GM18505 (cell line): ENCODE data around the gene VAV3.
"Not testable (repeated sequence)": the region's sequence is repeated elsewhere in the genome, so short reads cannot be mapped to it uniquely, and the experiment has no call there.

ENCODE experiments used
- ATAC-seq: cut with Tn5 transposase; IDR thresholded peaks from one replicate; pipeline ENCODE4 v1.9.1; 2021; ENCODE audit not compliant: unreplicated experiment
- POLR2A ChIP-seq: IDR thresholded peaks from 4 replicates; pipeline ENCODE4 v1.6.1; 2011; ENCODE audit warnings: borderline replicate concordance; ENCODE audit not compliant: insufficient read depth, insufficient read length; ENCODE audit errors: extremely low read depth

VAV3 gene

DNA sequence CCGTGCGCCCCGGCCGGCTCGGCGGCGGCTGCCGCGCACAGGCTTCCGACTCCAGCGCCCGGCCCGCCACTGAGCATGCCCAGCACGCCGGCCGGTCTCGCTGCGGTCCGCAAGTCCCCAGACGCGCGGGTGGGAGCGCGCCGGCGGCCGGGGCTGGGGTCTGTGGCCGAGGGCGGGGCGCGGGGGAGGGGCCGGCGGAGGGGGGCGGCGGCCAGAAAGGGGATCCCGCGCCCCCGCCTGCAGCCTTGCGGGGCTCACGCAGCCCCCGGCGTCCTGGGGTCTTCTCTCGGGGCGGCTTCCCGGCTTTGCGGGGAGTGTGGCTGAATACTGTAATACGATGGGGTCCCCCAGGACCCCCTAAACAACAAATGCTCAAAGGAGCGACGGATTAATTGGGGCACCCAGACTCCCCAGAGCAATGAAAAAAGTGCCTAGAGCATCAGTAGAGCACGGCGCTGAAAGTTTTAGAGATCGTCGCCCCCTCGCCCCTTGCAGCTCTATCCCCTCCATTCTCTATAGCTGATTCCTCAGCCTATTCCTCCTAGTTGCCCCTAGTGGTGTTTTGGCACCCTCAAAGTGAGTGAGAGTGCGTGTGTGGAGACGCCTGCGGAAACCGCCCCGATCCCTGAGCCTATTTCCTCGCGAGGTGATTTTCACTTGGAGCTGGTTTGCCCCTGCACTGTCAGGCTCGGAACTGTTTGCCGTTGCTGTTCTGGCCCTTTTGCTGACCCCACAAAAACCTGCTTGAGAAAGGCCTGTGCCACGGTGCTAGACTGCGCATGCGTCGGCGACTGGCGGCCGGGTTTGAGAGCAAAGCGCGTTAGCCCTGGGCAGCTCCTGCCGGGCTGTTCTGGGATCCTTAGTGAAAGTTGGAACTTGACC is at the start of gene VAV3:
TSS of gene VAV3 (minus strand) at position 71 of the 882 bp plus-strand sequence. CDS start 311 bp downstream, outside the sequence.
- ATAC-seq, result no peak
- no peak for TF ChIP-seq POLR2A

GRCh38 chr1:108012553-108012952 is 47.6 kb upstream of the VAV3 start:
- no peak for TF ChIP-seq POLR2A

DNA sequence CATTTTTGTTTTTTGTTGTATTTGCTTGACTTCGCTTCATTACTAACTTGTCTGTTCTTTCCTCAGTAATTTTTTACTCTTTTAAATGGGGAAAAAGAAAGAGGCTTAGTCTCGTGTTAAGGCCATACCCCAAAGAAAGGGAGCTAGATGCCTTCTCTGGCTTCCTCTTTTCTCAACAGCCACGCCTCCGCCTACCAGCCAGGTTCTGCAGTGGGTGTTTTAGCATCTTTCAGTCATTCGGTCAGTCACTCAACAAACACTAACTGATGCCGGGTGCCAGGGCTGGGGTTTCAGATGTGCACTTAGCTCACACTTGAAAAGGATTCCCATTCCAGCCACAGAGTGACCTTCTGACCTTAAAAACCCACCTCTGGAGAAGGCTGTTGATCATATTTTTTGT is 46.3 kb upstream of the VAV3 start:
- no peak for TF ChIP-seq POLR2A
- ATAC-seq, result no peak

More at GRCh38 chr1:108012553-108012952, 47.6 kb upstream of the VAV3 start:
- no peak for ATAC-seq

- no peak for TF ChIP-seq POLR2A
- ATAC-seq, result no peak
Observed at GRCh38 chr1:108010581-108010980, 45.6 kb upstream of the VAV3 start.

GRCh38 chr1:108009603-108010195 is 44.7 kb upstream of the VAV3 start:
- no peak for ATAC-seq
- TF ChIP-seq POLR2A, result no peak

DNA sequence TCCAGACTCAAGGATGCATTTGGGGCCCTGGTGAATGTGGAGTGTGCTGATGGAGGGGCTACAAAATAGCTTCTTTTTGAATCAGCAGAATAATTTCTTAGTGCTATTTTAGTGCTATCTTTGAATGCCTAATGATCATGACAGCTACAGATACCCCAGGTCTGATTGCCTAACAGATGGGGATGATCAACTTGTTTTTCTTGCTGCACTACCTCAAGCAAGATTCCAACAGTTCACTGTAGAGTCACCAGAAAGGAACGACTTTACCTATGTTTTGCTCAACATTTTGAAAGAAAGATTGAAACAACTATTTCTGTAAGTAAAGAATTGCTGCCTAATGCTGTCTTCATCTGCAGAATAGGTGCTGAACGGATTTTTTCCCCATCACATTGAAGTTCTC is 42.6 kb upstream of the VAV3 start:
- TF ChIP-seq POLR2A, result no peak
- ATAC-seq, result no peak

- no peak for ATAC-seq
- no peak for TF ChIP-seq POLR2A
Observed at GRCh38 chr1:108007070-108007469, 42.1 kb upstream of the VAV3 start.

DNA sequence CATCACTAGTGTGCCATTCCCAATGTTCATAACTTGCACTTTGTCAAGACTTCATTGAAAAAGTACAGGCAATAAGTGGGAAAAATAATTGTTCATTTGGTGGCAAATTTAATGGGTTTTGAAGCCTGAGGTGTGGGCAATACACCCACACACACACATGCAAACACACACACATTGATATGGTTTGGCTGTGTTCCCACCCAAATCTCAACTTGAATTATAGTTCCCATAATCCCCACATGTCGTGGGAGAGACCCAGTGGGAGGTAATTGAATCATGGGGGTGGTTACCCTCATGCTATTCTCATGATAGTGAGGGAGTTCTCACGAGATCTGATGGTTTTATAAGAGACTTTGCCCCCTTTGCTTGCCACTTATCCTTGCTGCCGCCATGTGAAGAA is 39.9 kb upstream of the VAV3 start:
- ATAC-seq, result not testable (repeated sequence)

DNA sequence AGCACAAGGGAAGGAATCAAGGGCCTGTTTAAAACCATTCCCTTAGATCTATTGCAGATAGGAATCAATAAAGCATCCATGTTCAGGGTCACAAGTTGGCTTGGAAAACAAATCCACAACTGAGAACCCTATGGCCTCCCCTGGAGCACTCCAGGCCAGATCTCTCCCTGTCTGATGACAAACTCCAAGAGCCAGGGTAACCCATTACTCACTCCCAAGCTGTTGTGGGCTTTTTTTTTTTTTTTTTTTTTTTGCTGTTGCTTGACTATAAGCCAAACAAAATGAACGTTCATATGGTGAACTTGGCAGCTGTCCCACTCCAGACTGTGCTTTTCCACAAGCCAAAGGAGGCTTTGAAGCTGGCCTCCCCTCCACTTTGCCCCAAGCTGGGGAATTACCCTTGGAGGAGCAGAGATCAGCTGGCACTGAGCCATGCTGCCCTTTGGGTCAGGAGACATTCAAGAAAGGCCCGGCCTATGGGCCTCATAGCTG is 35.7 kb upstream of the VAV3 start:
- no peak for ATAC-seq
- no peak for TF ChIP-seq POLR2A

DNA sequence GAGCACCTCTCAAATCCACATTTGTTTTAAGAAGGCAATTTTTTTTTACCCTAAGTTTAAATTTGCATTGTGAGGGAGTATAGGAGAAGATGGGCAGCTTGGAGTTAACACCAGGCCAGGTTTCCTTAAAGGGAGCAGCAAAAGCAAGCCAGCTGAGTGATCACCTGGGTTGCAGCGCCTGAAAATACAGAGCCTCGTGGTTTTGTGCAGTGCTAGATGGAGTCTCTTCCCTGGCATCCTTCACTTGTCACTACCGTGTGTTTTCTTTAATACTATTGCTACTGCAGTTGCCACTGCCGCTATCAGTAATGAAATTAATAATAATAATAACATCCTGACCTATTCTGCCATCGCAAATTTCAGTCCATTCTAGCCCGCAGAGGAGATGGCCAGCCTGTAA is 35.2 kb upstream of the VAV3 start:
- ATAC-seq, result no peak
- no peak for TF ChIP-seq POLR2A

DNA sequence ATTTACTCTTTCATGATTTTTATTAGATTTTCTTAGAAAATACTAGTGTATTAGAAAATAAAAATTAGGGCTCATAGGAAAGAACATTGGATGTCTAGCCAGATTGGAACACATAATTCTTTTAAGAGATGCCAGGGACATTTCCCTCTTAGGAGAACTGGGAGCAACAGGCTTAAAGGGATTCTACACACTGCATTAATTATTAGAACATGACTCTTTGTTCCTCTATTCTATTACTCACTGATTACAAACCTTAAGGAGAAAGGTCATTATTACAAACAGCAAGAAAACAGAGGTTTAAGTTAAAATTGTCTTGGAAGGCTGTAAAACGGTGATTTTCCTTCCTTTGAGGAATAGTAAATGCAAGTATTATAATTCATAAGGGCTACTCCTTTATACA is 32.9 kb upstream of the VAV3 start:
- no peak for TF ChIP-seq POLR2A
- no peak for ATAC-seq

DNA sequence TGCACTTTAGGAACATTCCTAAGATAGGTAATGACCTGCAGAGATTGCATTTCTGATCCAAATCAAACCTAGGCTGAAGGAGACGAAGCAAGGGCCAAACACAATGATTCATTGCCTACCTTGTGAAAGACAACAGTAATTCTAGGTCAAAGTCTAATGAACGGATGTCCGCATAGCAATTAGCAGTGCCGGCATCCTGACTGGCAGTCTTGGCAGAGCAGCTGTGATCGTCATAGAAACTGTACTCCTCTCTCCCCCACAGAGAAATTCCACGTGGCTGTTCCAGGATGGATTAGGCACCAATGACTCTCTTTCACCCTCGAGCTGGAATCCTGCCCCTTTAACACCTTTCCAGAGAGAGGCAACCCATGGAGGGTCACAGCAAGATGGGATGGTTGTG is 28.9 kb upstream of the VAV3 start:
- no peak for TF ChIP-seq POLR2A
- no peak for ATAC-seq

- ATAC-seq, result no peak
- no peak for TF ChIP-seq POLR2A
Observed at GRCh38 chr1:107992347-107992746, 27.4 kb upstream of the VAV3 start.

DNA sequence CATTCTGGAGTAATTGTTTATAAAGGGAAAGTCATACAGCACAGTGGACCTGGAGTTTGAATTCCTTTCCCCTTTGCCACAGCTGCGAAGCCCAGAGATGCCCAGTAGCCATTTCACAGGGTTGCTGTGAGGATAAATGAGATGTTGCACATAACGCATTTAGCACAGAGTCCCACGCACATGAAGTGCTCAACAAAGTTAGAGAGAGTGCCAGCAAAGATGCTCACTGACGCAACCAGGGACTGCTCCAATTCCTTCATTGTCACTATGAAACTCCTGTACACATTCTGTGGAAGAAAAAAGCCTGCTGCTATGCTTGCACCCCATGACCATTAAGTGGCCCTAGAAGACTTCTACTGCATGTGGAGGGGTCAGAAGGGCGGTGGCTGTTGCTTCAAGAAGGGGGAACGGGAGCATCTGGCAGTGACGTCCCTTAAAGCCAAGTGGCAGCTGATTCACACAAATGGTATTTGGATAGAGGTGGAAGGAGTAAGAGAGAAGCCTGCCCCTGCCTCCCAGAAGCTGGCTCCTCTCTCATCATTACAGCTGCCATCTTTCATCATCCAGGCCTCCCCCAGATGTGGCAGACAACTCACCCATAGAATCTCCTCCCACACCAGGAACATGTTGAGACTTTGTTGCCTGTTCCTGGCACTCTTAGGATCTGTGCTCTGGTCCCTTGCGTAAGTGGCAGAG is 26.5 kb upstream of the VAV3 start:
- TF ChIP-seq POLR2A, result no peak
- no peak for ATAC-seq

DNA sequence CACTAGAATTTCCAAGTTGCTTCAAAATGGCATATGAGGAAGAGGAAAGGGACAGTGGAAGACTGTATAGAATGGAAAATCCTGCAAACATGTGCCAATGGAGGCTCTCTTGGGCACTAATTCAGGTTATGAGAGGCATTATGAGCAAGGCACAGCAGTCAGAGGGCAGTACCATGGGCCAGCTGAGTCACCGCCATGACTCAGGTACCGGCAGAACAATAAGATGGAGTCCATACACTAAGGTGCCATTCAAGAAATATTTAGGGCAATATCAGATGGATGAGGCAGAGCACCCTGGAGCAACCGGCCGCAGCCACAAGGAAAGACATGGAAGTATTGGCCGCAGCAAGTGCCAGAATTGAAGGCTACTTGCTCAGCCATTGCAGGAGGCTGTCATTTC is 25.6 kb upstream of the VAV3 start:
- no peak for TF ChIP-seq POLR2A
- no peak for ATAC-seq
